Skeletal muscle cell (primary cell): ENCODE measurements around the gene C1orf174.

Source experiments
- DNase-seq: peaks from one replicate; pipeline ENCODE4 v3.0.0-alpha.2; 2010; ENCODE audit warnings: low read depth
- H3K4me3 ChIP-seq: 2 replicates; pipeline ENCODE4 v1.5.1; 2011; ENCODE audit warnings: low read depth, mild to moderate bottlenecking, control low read depth, low read length, moderate library complexity

Gene C1orf174

GRCh38 chr1:3851292-3851691 lies 48.8 kb downstream of the C1orf174 start:
- H3K4me3 ChIP-seq, result no peak overlapping the region
- no peak for DNase-seq

- no peak overlapping the region for H3K4me3 ChIP-seq
- DNase-seq, result no peak
These were observed 49.2 kb downstream of the C1orf174 start for GRCh38 chr1:3850857-3851256.

- no peak overlapping the region for H3K4me3 ChIP-seq
- DNase-seq, result no peak
These were observed 53.0 kb downstream of the C1orf174 start for GRCh38 chr1:3847081-3847480.

- H3K4me3 ChIP-seq, result no peak overlapping the region
- no peak for DNase-seq
These were observed 53.5 kb downstream of the C1orf174 start for GRCh38 chr1:3846541-3846940.

- DNase-seq, result no peak
- no peak overlapping the region for H3K4me3 ChIP-seq
These were observed 57.2 kb downstream of the C1orf174 start for GRCh38 chr1:3842912-3843311.

- no peak for DNase-seq
These were observed 58.6 kb downstream of the C1orf174 start for GRCh38 chr1:3841491-3841890.

More at GRCh38 chr1:3841491-3841890, 58.6 kb downstream of the C1orf174 start:
- H3K4me3 ChIP-seq, result no peak overlapping the region
